Caco-2 (cell line): ENCODE data around the gene VWA5A. TPM values are rescaled to one million over a fixed set of nuclear protein-coding genes. Genes with fewer than 3 reads are reported as not detected.
A peak's percentile ranks its signal among the peaks of the same experiment; 100 is the strongest.

ENCODE experiments used
- BruUV-seq: library from RNA; stranded (reverse); fragments of 400-500 nt; replicated peaks from 2 replicates; lab custom pipeline; 2021; lab: Mats Ljungman, UMichigan
- CTCF ChIA-PET: fragments of 300-600 bp; sonication (Branson Sonifier 250); formaldehyde crosslinking; loops from one replicate; lab custom pipeline; 2022; ENCODE audit warnings: antibody characterized with exemption; lab: Charles Lee
- POLR2A ChIA-PET: fragments of 300-600 bp; sonication (Branson Sonifier 250); formaldehyde crosslinking; loops from one replicate; lab custom pipeline; 2022; ENCODE audit warnings: antibody characterized with exemption; lab: Charles Lee
- DNase-seq, 2 experiments: peaks; one replicate each; pipeline versions ENCODE4 v3.0.0 to v3.0.0-alpha.2; 2020 to 2022
- H3K27me3 ChIP-seq: replicated peaks from 2 replicates; pipeline ENCODE4 v1.6.0; 2011; ENCODE audit warnings: low read length; ENCODE audit not compliant: control insufficient read depth, insufficient read depth
- H3K36me3 ChIP-seq: 2 replicates; pipeline ENCODE4 v1.5.1; 2011; ENCODE audit warnings: low read length; ENCODE audit not compliant: control insufficient read depth, insufficient read depth
- H3K4me1 ChIP-seq: fragments of 250-450 bp; sonication (Bioruptor Pico); 2 replicates; pipeline ENCODE4 v1.5.1; 2020; ENCODE audit warnings: mild to moderate bottlenecking
- H3K4me3 ChIP-seq: 2 replicates; pipeline ENCODE4 v1.5.1; 2011; ENCODE audit warnings: low read depth, mild to moderate bottlenecking, control low read depth, low read length
- H3K9me3 ChIP-seq: fragments of 250-450 bp; sonication (Bioruptor Pico); 2 replicates; pipeline ENCODE4 v1.5.1; 2020; ENCODE audit warnings: mild to moderate bottlenecking, moderate library complexity
- H3K27ac Mint-ChIP-seq: one replicate; pipeline ENCODE4 v1.8.0; 2022; ENCODE audit warnings: mixed read lengths; ENCODE audit not compliant: unreplicated experiment
- H3K27me3 Mint-ChIP-seq: one replicate; pipeline ENCODE4 v1.8.0; 2022; ENCODE audit warnings: mixed read lengths; ENCODE audit not compliant: insufficient read depth, unreplicated experiment
- H3K36me3 Mint-ChIP-seq: one replicate; pipeline ENCODE4 v1.8.0; 2022; ENCODE audit warnings: mild to moderate bottlenecking, mixed read lengths; ENCODE audit not compliant: insufficient read depth, unreplicated experiment
- H3K4me1 Mint-ChIP-seq: one replicate; pipeline ENCODE4 v1.8.0; 2022; ENCODE audit warnings: low read depth, mixed read lengths; ENCODE audit not compliant: unreplicated experiment
- H3K4me3 Mint-ChIP-seq: one replicate; pipeline ENCODE4 v1.8.0; 2022; ENCODE audit warnings: mild to moderate bottlenecking, moderate library complexity, mixed read lengths; ENCODE audit not compliant: unreplicated experiment
- H3K9me3 Mint-ChIP-seq: one replicate; pipeline ENCODE4 v1.8.0; 2022; ENCODE audit warnings: mixed read lengths; ENCODE audit not compliant: unreplicated experiment
- intact Hi-C: fragments of 100-400 bp; cut with micrococcal nuclease; formaldehyde crosslinking; loops from one replicate; pipeline ENCODE4 v1.10.0; 2022; ENCODE audit not compliant: unreplicated experiment
- total RNA-seq: library from RNA; stranded (reverse); gene quantifications from 2 replicates; pipeline ENCODE4 v1.2.3, GENCODE V29; 2022
- TF ChIP-seq, protein P1 (sequence below), 2 experiments: fragments of 200-600 bp in 1 of 2; IDR thresholded peaks; 1 replicate in 1 of 2; 2 replicates in 1 of 2; pipeline versions ENCODE4 v1.5.1 to v1.8.0; 2011 to 2022; ENCODE audit warnings: antibody characterized with exemption in 1 of 2, control low read depth in 1 of 2, inconsistent platforms in 1 of 2, low read depth in 1 of 2, low read length in 1 of 2, mild to moderate bottlenecking in 1 of 2, moderate library complexity in 1 of 2; ENCODE audit not compliant: insufficient read depth in 1 of 2, severe bottlenecking in 1 of 2, unreplicated experiment in 1 of 2

Gene VWA5A
- total RNA-seq, 1 experiment from 2014 or later: 1.6 TPM

DNA sequence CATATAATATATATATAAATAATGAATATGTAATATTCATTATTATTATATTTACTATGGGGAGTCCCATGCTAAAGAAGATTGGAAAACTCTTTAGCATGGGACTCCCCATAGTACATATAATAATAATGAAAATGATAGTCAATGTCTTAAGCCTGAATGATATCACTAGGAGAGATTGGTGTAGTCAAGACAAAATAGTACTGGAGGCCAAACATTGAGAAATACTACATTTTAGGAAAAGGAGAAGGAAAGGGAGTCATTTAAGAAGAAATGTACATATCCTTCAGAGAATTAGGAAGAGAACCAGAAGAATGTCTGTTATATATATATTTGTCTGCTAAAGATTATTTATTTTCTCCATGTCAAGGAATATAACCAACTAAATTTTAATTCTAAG lies 5.0 kb upstream of the VWA5A start:
- Mint-ChIP-seq H3K9me3 (no peaks in the 10 kb centered on the region), H3K4me1 (no peaks in the 10 kb centered on the region), H3K36me3 (no peaks in the 10 kb centered on the region), H3K4me3 (no peak overlapping the region), H3K27me3 (peaks cover 21% of the 10 kb centered on the region), H3K27ac (no peak overlapping the region)
- Histone ChIP-seq H3K4me1 (peaks cover 5% of the 10 kb centered on the region; the same call in 1 of the 2 replicates), H3K36me3 (no peaks in the 10 kb centered on the region), H3K4me3 (no peak overlapping the region), H3K27me3 (no peaks in the 10 kb centered on the region), H3K9me3 (no peaks in the 10 kb centered on the region)
- TF ChIP-seq, protein P1, sequence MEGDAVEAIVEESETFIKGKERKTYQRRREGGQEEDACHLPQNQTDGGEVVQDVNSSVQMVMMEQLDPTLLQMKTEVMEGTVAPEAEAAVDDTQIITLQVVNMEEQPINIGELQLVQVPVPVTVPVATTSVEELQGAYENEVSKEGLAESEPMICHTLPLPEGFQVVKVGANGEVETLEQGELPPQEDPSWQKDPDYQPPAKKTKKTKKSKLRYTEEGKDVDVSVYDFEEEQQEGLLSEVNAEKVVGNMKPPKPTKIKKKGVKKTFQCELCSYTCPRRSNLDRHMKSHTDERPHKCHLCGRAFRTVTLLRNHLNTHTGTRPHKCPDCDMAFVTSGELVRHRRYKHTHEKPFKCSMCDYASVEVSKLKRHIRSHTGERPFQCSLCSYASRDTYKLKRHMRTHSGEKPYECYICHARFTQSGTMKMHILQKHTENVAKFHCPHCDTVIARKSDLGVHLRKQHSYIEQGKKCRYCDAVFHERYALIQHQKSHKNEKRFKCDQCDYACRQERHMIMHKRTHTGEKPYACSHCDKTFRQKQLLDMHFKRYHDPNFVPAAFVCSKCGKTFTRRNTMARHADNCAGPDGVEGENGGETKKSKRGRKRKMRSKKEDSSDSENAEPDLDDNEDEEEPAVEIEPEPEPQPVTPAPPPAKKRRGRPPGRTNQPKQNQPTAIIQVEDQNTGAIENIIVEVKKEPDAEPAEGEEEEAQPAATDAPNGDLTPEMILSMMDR (IDR thresholded peaks at IDR 0.05; ENCODE audit: insufficient read depth in 1 of 2, low read depth in 1 of 2, low read length in 1 of 2, severe bottlenecking in 1 of 2, unreplicated experiment in 1 of 2): no peak
- no TSS peak for BruUV-seq
- no peak for DNase-seq
- intact Hi-C loops: no loop called here
- ChIA-PET POLR2A (no interaction called here), CTCF (no interaction called here)

DNA sequence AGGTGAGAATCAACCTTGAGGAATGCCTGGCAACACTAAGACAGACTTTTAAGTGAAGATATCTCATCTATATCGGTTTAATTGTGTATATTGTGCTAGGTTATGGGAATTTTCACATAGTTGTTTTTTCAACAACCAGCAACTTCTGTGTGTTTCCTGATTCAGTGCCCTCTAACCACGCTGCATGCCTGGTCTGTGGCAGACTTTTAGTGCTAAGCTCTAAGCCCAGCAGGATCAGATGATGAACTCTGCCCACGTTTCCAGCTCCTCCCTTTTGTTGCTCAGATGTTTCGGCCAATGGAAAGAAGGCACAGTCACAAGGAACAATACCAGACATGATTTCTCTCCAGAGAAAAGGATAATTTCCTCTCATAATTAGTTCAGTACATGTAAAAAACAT lies 1.4 kb upstream of the VWA5A start:
- intact Hi-C loops: loop anchor here (2.0 kb wide), 1 partner anchor 43 kb away; no protein-coding TSS in a partner anchor
- H3K27me3 Mint-ChIP-seq: peaks cover 15% of the 10 kb centered on the region
- no peak overlapping the region for H3K27ac Mint-ChIP-seq
- no peak overlapping the region for H3K4me3 ChIP-seq
- peaks cover 5% of the 10 kb centered on the region; the same call in 1 of the 2 replicates for H3K4me1 ChIP-seq
- H3K27me3 ChIP-seq: no peaks in the 10 kb centered on the region
- no peaks in the 10 kb centered on the region for H3K9me3 Mint-ChIP-seq
- H3K36me3 Mint-ChIP-seq: no peaks in the 10 kb centered on the region
- POLR2A ChIA-PET: no interaction called here
- no peaks in the 10 kb centered on the region for H3K36me3 ChIP-seq
- TF ChIP-seq, protein P1 (IDR thresholded peaks at IDR 0.05; ENCODE audit: insufficient read depth in 1 of 2, low read depth in 1 of 2, low read length in 1 of 2, severe bottlenecking in 1 of 2, unreplicated experiment in 1 of 2): no peak
- CTCF ChIA-PET: no interaction called here
- BruUV-seq: no TSS peak
- H3K4me3 Mint-ChIP-seq: no peak overlapping the region
- DNase-seq: no peak
- H3K9me3 ChIP-seq: no peaks in the 10 kb centered on the region
- H3K4me1 Mint-ChIP-seq: peaks cover 7% of the 10 kb centered on the region

DNA sequence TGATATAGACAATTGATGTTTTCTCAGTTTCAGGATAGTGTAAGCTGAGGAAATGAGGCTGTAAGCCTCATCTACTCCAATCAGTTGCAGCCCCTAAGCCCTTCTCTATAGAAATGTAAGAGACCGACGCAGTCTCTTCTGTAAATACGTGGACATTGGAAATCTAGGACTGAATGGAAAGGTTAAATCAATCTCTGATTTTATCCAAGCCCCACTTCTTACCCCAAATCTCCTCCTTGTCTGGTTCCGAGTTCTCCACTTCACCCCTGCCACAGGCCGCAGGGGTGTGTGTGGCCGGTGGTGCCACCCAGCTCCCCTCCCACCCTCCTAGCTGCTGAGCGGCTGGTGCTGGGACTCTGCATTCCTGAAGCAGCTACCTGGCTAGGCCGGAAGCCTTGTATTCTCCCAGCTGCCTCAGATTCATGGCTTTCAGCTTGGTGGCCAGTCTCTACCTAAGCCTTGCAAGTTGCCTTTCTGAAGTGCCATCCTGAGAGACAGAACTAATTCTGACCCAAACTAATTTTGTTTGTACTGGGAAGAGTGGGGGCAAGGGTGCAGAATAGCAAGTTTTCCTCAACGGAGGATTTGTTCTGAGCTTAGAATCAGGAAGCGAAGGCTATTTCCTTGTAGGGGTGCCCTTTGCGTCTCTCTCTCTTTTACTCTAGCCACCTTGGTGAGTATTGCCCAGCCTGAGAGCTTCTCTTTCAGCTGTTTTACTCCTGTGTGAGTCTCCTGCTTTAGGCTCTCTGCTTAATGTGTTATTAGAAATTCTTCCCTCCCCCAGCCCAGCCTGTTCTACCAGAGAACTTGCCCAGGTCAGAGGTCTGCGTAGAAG lies 749 bp downstream of the VWA5A start:
- TF ChIP-seq, protein P1 (IDR thresholded peaks at IDR 0.05; ENCODE audit: insufficient read depth in 1 of 2, low read depth in 1 of 2, low read length in 1 of 2, severe bottlenecking in 1 of 2, unreplicated experiment in 1 of 2): no peak
- BruUV-seq: TSS peak; percentile 78
- Histone ChIP-seq H3K4me1 (peaks cover 5% of the 10 kb centered on the region; the same call in 1 of the 2 replicates), H3K9me3 (no peaks in the 10 kb centered on the region), H3K4me3 (no peak overlapping the region), H3K27me3 (no peaks in the 10 kb centered on the region), H3K36me3 (no peaks in the 10 kb centered on the region)
- intact Hi-C loops: loop anchor here (2.0 kb wide), 1 partner anchor 45 kb away; no protein-coding TSS in a partner anchor
- Mint-ChIP-seq H3K27me3 (peaks cover 18% of the 10 kb centered on the region), H3K9me3 (no peaks in the 10 kb centered on the region), H3K4me3 (peak overlapping the region; percentile 54), H3K27ac (no peak overlapping the region), H3K36me3 (no peaks in the 10 kb centered on the region), H3K4me1 (peaks cover 7% of the 10 kb centered on the region)
- no peak for DNase-seq
- ChIA-PET CTCF (interaction anchor here (0.6 to 1.0 kb wide), 2 partner anchors 44 to 751 kb away, joined by 3 to 5 read pairs; no protein-coding TSS in a partner anchor), POLR2A (no interaction called here)
